ENCODE results near the gene SLC25A25.

The SLC25A25 gene

DNA sequence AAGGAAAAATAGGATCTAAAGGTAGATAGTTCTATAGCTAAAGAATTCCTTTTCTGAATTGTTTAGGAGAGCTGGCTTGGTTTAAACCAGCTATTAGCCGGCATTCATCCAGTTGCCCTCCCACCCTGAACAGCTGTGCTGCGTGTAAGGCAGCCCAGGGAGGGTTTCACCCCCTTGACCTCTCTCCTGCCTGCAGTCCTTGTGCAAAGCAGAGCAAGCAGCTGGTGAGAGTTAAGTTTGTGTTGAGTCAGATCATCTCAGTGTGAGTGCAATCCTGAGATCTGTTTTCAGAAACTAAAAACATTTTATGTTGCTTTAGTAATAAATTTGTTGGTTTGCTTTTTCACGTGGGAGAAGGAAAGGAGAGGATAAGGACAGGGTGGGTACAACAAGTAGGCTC, 13.0 kb downstream of the SLC25A25 start:
- Histone ChIP-seq H3K18ac (ENCODE audit: low read length) (no peak overlapping the region), H3K4me2 (ENCODE audit: insufficient read depth, low read length, poor library complexity, severe bottlenecking) (no peak overlapping the region), H3K9ac (ENCODE audit: low read depth, low read length, poor library complexity) (no peak overlapping the region), H2AK5ac (ENCODE audit: low read depth, low read length) (no peak overlapping the region), H2BK15ac (ENCODE audit: low read length) (no peak overlapping the region), H3K79me1 (ENCODE audit: low read depth, low read length) (no peaks in the 10 kb centered on the region), H3K36me3 (replicated peaks in 1 of 2; ENCODE audit: control insufficient read depth in 2 of 2, insufficient read depth in 2 of 2, low read length in 2 of 2) (peaks cover 0 to 15% of the 10 kb centered on the region in 2 donors), H3K27ac (replicated peaks; ENCODE audit: low read length) (peak overlapping the region; percentile 93), H3K14ac (ENCODE audit: low read length) (no peak overlapping the region), H2BK12ac (ENCODE audit: low read length) (no peak overlapping the region), H4K91ac (ENCODE audit: low read depth, low read length, poor library complexity) (no peak overlapping the region), H2AFZ (ENCODE audit: low read length) (no peak overlapping the region), H3K4ac (ENCODE audit: low read length) (no peak overlapping the region), H4K8ac (ENCODE audit: low read depth, low read length) (no peak overlapping the region), H2BK120ac (ENCODE audit: low read depth, low read length) (no peak overlapping the region), H3K23ac (ENCODE audit: low read depth, low read length, poor library complexity) (no peak overlapping the region), H3K4me3 (ENCODE audit: low read length in 2 of 2) (no peak overlapping the region), H3K4me1 (ENCODE audit: control insufficient read depth in 2 of 2, insufficient read depth in 1 of 2, low read depth in 1 of 2, low read length in 2 of 2) (peaks cover 15 to 16% of the 10 kb centered on the region in 2 donors), H3K27me3 (ENCODE audit: control insufficient read depth in 3 of 3, insufficient read depth in 3 of 3, low read depth in 1 of 3, low read length in 3 of 3) (no peaks in the 10 kb centered on the region), H3K9me3 (replicated peaks in 1 of 2; ENCODE audit: control insufficient read depth in 2 of 2, insufficient read depth in 1 of 2, low read depth in 1 of 2, low read length in 2 of 2) (peaks cover 0 to 4% of the 10 kb centered on the region in 2 donors), H2BK5ac (ENCODE audit: low read length) (no peak overlapping the region)
- WGBS, 2 donors (ENCODE audit: extremely low coverage in 2 of 2, insufficient read length in 2 of 2, insufficient replicate concordance in 1 of 2): no CpG with 5 or more reads among the region's 3 CpGs
- DNase-seq (ENCODE audit: low spot score): no peak

DNA sequence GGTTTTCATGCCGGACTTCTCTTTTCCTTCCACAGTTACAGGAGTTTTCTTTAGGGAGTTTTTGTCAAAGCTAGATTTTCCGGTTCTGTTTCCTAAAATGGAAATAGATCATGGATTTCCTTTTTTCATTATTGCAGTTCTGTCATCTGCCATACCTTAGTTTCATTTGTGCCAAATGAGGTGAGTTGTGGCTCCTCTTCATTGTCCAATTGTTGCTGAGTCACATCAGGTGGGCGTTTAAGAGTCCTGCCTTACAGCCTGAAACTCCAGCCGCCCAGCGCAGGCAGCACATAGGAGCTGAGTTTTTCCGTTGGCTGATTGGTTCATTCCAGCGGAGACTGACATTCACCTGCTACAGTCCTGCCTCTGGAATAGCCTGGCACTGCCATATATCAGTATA, 14.1 kb downstream of the SLC25A25 start:
- no peak overlapping the region for H3K14ac ChIP-seq (ENCODE audit: low read length)
- DNase-seq (ENCODE audit: low spot score): no peak
- no CpG with 5 or more reads among the region's 7 CpGs for WGBS, 2 donors (ENCODE audit: extremely low coverage in 2 of 2, insufficient read length in 2 of 2, insufficient replicate concordance in 1 of 2)

DNA sequence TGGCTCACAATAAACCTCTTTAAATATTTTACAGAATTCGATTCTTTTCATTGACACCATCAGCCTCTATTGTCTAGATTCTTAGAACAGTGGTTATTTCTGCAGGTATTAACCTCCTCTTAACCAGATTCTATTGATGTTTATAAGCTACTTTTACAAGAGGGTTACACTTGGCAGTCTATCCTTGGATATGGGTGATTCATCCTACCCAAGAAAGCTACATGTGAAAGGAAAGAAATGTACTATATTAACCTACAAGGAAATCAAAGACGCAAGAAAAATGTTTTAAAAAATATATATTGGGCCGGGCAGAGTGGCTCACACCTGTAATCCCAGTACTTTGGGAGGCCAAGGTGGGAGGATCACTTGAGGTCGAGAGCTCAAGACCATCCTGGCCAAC, 16.7 kb downstream of the SLC25A25 start:
- peaks cover 0 to 9% of the 10 kb centered on the region in 2 donors for H3K36me3 ChIP-seq (replicated peaks in 1 of 2; ENCODE audit: control insufficient read depth in 2 of 2, insufficient read depth in 2 of 2, low read length in 2 of 2)
- no peaks in the 10 kb centered on the region for H3K27me3 ChIP-seq (ENCODE audit: control insufficient read depth in 3 of 3, insufficient read depth in 3 of 3, low read depth in 1 of 3, low read length in 3 of 3)
- H3K14ac ChIP-seq (ENCODE audit: low read length): no peak overlapping the region
- H3K4me3 ChIP-seq (ENCODE audit: low read length in 2 of 2): no peak overlapping the region
- H3K27ac ChIP-seq (replicated peaks; ENCODE audit: low read length): no peak overlapping the region
- no peak overlapping the region for H2BK15ac ChIP-seq (ENCODE audit: low read length)
- peaks cover 14 to 15% of the 10 kb centered on the region in 2 donors for H3K4me1 ChIP-seq (ENCODE audit: control insufficient read depth in 2 of 2, insufficient read depth in 1 of 2, low read depth in 1 of 2, low read length in 2 of 2)
- H4K91ac ChIP-seq (ENCODE audit: low read depth, low read length, poor library complexity): no peak overlapping the region
- no peak overlapping the region for H3K4ac ChIP-seq (ENCODE audit: low read length)
- no peak overlapping the region for H4K8ac ChIP-seq (ENCODE audit: low read depth, low read length)
- H2BK5ac ChIP-seq (ENCODE audit: low read length): no peak overlapping the region
- H3K9ac ChIP-seq (ENCODE audit: low read depth, low read length, poor library complexity): no peak overlapping the region
- DNase-seq (ENCODE audit: low spot score): no peak
- WGBS, 2 donors (ENCODE audit: extremely low coverage in 2 of 2, insufficient read length in 2 of 2, insufficient replicate concordance in 1 of 2): no CpG with 5 or more reads among the region's 4 CpGs
- no peaks in the 10 kb centered on the region for H3K9me3 ChIP-seq (replicated peaks in 1 of 2; ENCODE audit: control insufficient read depth in 2 of 2, insufficient read depth in 1 of 2, low read depth in 1 of 2, low read length in 2 of 2)
- H2BK12ac ChIP-seq (ENCODE audit: low read length): no peak overlapping the region
- no peak overlapping the region for H3K4me2 ChIP-seq (ENCODE audit: insufficient read depth, low read length, poor library complexity, severe bottlenecking)
- H2BK120ac ChIP-seq (ENCODE audit: low read depth, low read length): no peak overlapping the region
- H3K23ac ChIP-seq (ENCODE audit: low read depth, low read length, poor library complexity): no peak overlapping the region
- no peak overlapping the region for H2AFZ ChIP-seq (ENCODE audit: low read length)
- H2AK5ac ChIP-seq (ENCODE audit: low read depth, low read length): no peak overlapping the region
- no peak overlapping the region for H3K18ac ChIP-seq (ENCODE audit: low read length)
- H3K79me1 ChIP-seq (ENCODE audit: low read depth, low read length): no peaks in the 10 kb centered on the region

More for the DNA sequence above, 14.1 kb downstream of the SLC25A25 start:
- peaks cover 0 to 13% of the 10 kb centered on the region in 2 donors for H3K36me3 ChIP-seq (replicated peaks in 1 of 2; ENCODE audit: control insufficient read depth in 2 of 2, insufficient read depth in 2 of 2, low read length in 2 of 2)
- H3K79me1 ChIP-seq (ENCODE audit: low read depth, low read length): no peaks in the 10 kb centered on the region
- no peak overlapping the region for H4K8ac ChIP-seq (ENCODE audit: low read depth, low read length)
- H2BK12ac ChIP-seq (ENCODE audit: low read length): no peak overlapping the region
- H3K4me2 ChIP-seq (ENCODE audit: insufficient read depth, low read length, poor library complexity, severe bottlenecking): no peak overlapping the region
- peak overlapping the region; percentile 24 for H3K27ac ChIP-seq (replicated peaks; ENCODE audit: low read length)
- no peak overlapping the region for H4K91ac ChIP-seq (ENCODE audit: low read depth, low read length, poor library complexity)
- H3K27me3 ChIP-seq (ENCODE audit: control insufficient read depth in 3 of 3, insufficient read depth in 3 of 3, low read depth in 1 of 3, low read length in 3 of 3): no peaks in the 10 kb centered on the region
- no peaks in the 10 kb centered on the region for H3K9me3 ChIP-seq (replicated peaks in 1 of 2; ENCODE audit: control insufficient read depth in 2 of 2, insufficient read depth in 1 of 2, low read depth in 1 of 2, low read length in 2 of 2)
- H3K18ac ChIP-seq (ENCODE audit: low read length): no peak overlapping the region
- no peak overlapping the region for H3K4ac ChIP-seq (ENCODE audit: low read length)
- no peak overlapping the region for H3K23ac ChIP-seq (ENCODE audit: low read depth, low read length, poor library complexity)
- H2BK5ac ChIP-seq (ENCODE audit: low read length): no peak overlapping the region
- H2AK5ac ChIP-seq (ENCODE audit: low read depth, low read length): no peak overlapping the region
- H2BK120ac ChIP-seq (ENCODE audit: low read depth, low read length): no peak overlapping the region
- peaks cover 15 to 16% of the 10 kb centered on the region in 2 donors for H3K4me1 ChIP-seq (ENCODE audit: control insufficient read depth in 2 of 2, insufficient read depth in 1 of 2, low read depth in 1 of 2, low read length in 2 of 2)
- H2BK15ac ChIP-seq (ENCODE audit: low read length): no peak overlapping the region
- H3K4me3 ChIP-seq (ENCODE audit: low read length in 2 of 2): no peak overlapping the region
- H2AFZ ChIP-seq (ENCODE audit: low read length): no peak overlapping the region
- no peak overlapping the region for H3K9ac ChIP-seq (ENCODE audit: low read depth, low read length, poor library complexity)

DNA sequence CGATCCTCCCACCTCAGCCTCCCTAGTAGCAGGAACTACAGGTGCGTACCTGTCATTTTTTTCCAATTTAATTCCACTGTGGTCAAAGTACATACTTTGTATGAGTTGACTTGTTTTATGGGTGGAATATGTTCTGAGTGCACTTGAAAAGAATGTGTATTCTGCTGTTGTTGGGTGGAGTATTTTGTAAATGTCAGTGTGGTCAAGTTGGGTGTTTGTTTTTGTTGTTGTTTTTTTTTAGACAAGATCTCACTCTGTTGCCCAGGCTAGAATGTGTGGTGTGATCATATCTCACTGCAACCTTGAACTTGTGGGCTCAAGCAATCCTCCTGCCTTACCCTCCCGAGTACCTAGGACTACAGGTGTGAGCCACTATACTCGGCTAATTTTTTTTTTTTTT, 17.9 kb downstream of the SLC25A25 start:
- Histone ChIP-seq H4K8ac (ENCODE audit: low read depth, low read length) (no peak overlapping the region), H2AFZ (ENCODE audit: low read length) (no peak overlapping the region), H3K79me1 (ENCODE audit: low read depth, low read length) (no peaks in the 10 kb centered on the region), H3K9me3 (replicated peaks in 1 of 2; ENCODE audit: control insufficient read depth in 2 of 2, insufficient read depth in 1 of 2, low read depth in 1 of 2, low read length in 2 of 2) (no peaks in the 10 kb centered on the region), H3K4me3 (ENCODE audit: low read length in 2 of 2) (no peak overlapping the region), H3K18ac (ENCODE audit: low read length) (no peak overlapping the region), H2BK5ac (ENCODE audit: low read length) (no peak overlapping the region), H3K4ac (ENCODE audit: low read length) (no peak overlapping the region), H2BK15ac (ENCODE audit: low read length) (no peak overlapping the region), H3K27ac (replicated peaks; ENCODE audit: low read length) (no peak overlapping the region), H3K23ac (ENCODE audit: low read depth, low read length, poor library complexity) (no peak overlapping the region), H4K91ac (ENCODE audit: low read depth, low read length, poor library complexity) (no peak overlapping the region), H3K36me3 (replicated peaks in 1 of 2; ENCODE audit: control insufficient read depth in 2 of 2, insufficient read depth in 2 of 2, low read length in 2 of 2) (peaks cover 0 to 9% of the 10 kb centered on the region in 2 donors), H3K4me2 (ENCODE audit: insufficient read depth, low read length, poor library complexity, severe bottlenecking) (no peak overlapping the region), H3K9ac (ENCODE audit: low read depth, low read length, poor library complexity) (no peak overlapping the region), H2BK12ac (ENCODE audit: low read length) (no peak overlapping the region), H2AK5ac (ENCODE audit: low read depth, low read length) (no peak overlapping the region), H3K4me1 (ENCODE audit: control insufficient read depth in 2 of 2, insufficient read depth in 1 of 2, low read depth in 1 of 2, low read length in 2 of 2) (peaks cover 10 to 11% of the 10 kb centered on the region in 2 donors), H2BK120ac (ENCODE audit: low read depth, low read length) (no peak overlapping the region), H3K14ac (ENCODE audit: low read length) (no peak overlapping the region), H3K27me3 (ENCODE audit: control insufficient read depth in 3 of 3, insufficient read depth in 3 of 3, low read depth in 1 of 3, low read length in 3 of 3) (no peaks in the 10 kb centered on the region)
- DNase-seq (ENCODE audit: low spot score): no peak
- WGBS, 2 donors (ENCODE audit: extremely low coverage in 2 of 2, insufficient read length in 2 of 2, insufficient replicate concordance in 1 of 2): no CpG with 5 or more reads among the region's 4 CpGs

Measured in neuronal stem cell (in vitro differentiated cells).